ENCODE measurements around the gene TSEN54.

DNA sequence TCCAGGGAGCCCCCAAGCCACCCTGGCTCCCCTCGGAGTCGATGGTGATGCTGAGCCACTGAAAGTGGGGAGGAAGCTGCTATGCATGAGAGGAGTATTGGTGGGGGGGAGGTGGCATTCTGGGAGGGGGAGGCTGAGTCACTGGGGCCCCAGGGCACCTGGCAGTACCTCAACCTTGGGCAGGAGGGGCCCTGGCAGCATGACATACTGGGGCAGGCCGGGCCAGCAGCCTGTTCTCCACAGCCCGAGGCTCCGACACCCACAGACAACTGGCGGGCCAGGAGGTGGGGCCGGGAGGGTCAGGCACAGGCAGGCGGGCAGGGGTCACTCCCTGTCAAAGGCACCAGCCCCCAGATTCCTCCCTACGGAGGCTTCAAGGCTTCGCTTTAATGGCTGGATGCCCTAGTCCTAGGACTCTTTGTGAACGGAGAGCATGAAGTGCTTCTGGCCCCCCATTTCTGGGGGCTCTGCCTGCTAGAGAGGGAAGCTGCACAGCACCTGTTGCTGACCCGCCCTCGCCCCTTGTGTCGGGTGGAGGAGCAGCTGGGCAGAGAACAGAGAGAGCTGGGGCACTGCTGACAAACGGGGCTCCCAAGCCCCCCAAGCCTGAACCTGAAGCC, 1.9 kb upstream of the TSEN54 start:
- TF ChIP-seq, protein P1, sequence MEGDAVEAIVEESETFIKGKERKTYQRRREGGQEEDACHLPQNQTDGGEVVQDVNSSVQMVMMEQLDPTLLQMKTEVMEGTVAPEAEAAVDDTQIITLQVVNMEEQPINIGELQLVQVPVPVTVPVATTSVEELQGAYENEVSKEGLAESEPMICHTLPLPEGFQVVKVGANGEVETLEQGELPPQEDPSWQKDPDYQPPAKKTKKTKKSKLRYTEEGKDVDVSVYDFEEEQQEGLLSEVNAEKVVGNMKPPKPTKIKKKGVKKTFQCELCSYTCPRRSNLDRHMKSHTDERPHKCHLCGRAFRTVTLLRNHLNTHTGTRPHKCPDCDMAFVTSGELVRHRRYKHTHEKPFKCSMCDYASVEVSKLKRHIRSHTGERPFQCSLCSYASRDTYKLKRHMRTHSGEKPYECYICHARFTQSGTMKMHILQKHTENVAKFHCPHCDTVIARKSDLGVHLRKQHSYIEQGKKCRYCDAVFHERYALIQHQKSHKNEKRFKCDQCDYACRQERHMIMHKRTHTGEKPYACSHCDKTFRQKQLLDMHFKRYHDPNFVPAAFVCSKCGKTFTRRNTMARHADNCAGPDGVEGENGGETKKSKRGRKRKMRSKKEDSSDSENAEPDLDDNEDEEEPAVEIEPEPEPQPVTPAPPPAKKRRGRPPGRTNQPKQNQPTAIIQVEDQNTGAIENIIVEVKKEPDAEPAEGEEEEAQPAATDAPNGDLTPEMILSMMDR (IDR thresholded peaks at IDR 0.05), result no peak
- no peak for TF ChIP-seq POLR2A (IDR thresholded peaks at IDR 0.05)

Measured in thyroid gland (tissue), 4 donors.